MCF 10A (cell line): ENCODE measurements around the gene CPED1. TPM values are rescaled to one million over a fixed set of nuclear protein-coding genes. Genes with fewer than 3 reads are reported as not detected.
"Not testable (repeated sequence)": the region's sequence is repeated elsewhere in the genome, so short reads cannot be mapped to it uniquely, and the experiment has no call there.

Experiments
- BruUV-seq: library from RNA; stranded (reverse); fragments of 400-500 nt; replicated peaks from 2 replicates; lab custom pipeline; 2021; lab: Mats Ljungman, UMichigan
- CTCF ChIA-PET: fragments of 300-600 bp; sonication (Branson Sonifier 250); formaldehyde crosslinking; extraction: SDS; loops from one replicate; lab custom pipeline; 2021; ENCODE audit warnings: antibody characterized with exemption, inconsistent platforms; lab: Yijun Ruan, JAX
- POLR2A ChIA-PET: fragments of 300-600, 350-650 bp; sonication (Branson Sonifier 250); formaldehyde crosslinking; extraction: SDS; loops from one replicate; lab custom pipeline; 2020; ENCODE audit warnings: antibody characterized with exemption, inconsistent platforms; lab: Yijun Ruan, JAX
- DNase-seq: peaks from one replicate; pipeline ENCODE4 v3.0.0-alpha.2; 2018; ENCODE audit not compliant: unreplicated experiment
- H3K27ac Mint-ChIP-seq: one replicate; pipeline ENCODE4 v1.8.0; 2022; ENCODE audit warnings: mild to moderate bottlenecking, low read depth, mixed read lengths; ENCODE audit not compliant: unreplicated experiment
- H3K27me3 Mint-ChIP-seq: one replicate; pipeline ENCODE4 v1.8.0; 2022; ENCODE audit warnings: mixed read lengths; ENCODE audit not compliant: insufficient read depth, unreplicated experiment
- H3K36me3 Mint-ChIP-seq: one replicate; pipeline ENCODE4 v1.8.0; 2022; ENCODE audit warnings: mild to moderate bottlenecking, moderate library complexity, mixed read lengths; ENCODE audit not compliant: insufficient read depth, unreplicated experiment
- H3K4me1 Mint-ChIP-seq: one replicate; pipeline ENCODE4 v1.8.0; 2022; ENCODE audit warnings: mixed read lengths; ENCODE audit not compliant: insufficient read depth, unreplicated experiment
- H3K4me3 Mint-ChIP-seq: one replicate; pipeline ENCODE4 v1.8.0; 2022; ENCODE audit warnings: mild to moderate bottlenecking, moderate library complexity, mixed read lengths; ENCODE audit not compliant: unreplicated experiment
- H3K9me3 Mint-ChIP-seq: one replicate; pipeline ENCODE4 v1.8.0; 2022; ENCODE audit warnings: mixed read lengths; ENCODE audit not compliant: unreplicated experiment
- intact Hi-C: fragments of 100-400 bp; cut with micrococcal nuclease; formaldehyde crosslinking; loops from 2 replicates; pipeline ENCODE4 v1.14.1; 2022
- total RNA-seq: library from RNA; stranded (reverse); gene quantifications from 2 replicates; pipeline ENCODE4 v1.2.3, GENCODE V29; 2022
- TF ChIP-seq, protein P1 (sequence below): fragments of 200-600 bp; IDR thresholded peaks from one replicate; pipeline ENCODE4 v1.8.0; 2022; ENCODE audit warnings: antibody characterized with exemption, mild to moderate bottlenecking; ENCODE audit not compliant: unreplicated experiment

Gene CPED1
- total RNA-seq, 1 experiment from 2014 or later, result not detected

DNA sequence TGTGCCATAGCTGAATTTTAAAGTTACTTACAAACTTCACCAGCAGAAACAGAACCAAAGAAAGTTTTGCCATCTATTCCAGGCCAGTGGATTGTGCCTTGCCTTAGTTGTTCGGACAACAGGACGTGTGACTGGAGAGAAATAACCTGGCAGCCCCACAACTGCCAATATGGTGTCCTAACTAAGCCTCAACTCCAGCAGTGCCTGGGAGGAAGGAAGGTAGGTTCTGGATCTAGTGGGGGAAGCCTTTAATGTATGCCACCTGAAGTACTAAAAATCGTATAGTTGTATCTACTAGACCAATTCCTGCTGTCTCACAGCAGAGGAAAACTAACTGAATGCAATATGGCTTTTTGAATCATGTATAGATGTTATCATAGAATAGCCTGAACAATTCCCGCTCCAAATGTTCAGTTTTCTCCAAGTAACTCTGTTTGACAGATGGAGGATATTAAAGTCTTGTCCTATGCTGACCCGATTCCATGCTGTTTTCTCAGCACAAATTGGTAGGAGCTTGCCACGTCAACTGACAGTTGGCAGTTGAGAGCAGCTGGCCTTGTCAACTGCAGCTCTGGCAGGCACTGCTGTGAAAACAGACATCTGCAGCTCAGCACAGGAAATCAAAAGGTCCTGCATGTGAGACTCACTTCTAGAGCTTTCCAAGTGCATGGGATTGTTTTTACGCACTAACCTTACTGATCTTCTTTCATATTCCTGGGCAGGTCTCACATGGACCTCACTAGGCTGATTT, 255.8 kb downstream of the CPED1 start:
- H3K4me1 Mint-ChIP-seq, result no peaks in the 10 kb centered on the region
- no peaks in the 10 kb centered on the region for H3K36me3 Mint-ChIP-seq
- no peak for DNase-seq
- no TSS peak for BruUV-seq
- H3K9me3 Mint-ChIP-seq, result no peaks in the 10 kb centered on the region
- peaks cover 12% of the 10 kb centered on the region for H3K27me3 Mint-ChIP-seq
- intact Hi-C loops, result no loop called here
- no peak overlapping the region for H3K4me3 Mint-ChIP-seq
- CTCF ChIA-PET, result no interaction called here
- POLR2A ChIA-PET, result no interaction called here
- no peak overlapping the region for H3K27ac Mint-ChIP-seq
- TF ChIP-seq, protein P1, sequence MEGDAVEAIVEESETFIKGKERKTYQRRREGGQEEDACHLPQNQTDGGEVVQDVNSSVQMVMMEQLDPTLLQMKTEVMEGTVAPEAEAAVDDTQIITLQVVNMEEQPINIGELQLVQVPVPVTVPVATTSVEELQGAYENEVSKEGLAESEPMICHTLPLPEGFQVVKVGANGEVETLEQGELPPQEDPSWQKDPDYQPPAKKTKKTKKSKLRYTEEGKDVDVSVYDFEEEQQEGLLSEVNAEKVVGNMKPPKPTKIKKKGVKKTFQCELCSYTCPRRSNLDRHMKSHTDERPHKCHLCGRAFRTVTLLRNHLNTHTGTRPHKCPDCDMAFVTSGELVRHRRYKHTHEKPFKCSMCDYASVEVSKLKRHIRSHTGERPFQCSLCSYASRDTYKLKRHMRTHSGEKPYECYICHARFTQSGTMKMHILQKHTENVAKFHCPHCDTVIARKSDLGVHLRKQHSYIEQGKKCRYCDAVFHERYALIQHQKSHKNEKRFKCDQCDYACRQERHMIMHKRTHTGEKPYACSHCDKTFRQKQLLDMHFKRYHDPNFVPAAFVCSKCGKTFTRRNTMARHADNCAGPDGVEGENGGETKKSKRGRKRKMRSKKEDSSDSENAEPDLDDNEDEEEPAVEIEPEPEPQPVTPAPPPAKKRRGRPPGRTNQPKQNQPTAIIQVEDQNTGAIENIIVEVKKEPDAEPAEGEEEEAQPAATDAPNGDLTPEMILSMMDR, result no peak

DNA sequence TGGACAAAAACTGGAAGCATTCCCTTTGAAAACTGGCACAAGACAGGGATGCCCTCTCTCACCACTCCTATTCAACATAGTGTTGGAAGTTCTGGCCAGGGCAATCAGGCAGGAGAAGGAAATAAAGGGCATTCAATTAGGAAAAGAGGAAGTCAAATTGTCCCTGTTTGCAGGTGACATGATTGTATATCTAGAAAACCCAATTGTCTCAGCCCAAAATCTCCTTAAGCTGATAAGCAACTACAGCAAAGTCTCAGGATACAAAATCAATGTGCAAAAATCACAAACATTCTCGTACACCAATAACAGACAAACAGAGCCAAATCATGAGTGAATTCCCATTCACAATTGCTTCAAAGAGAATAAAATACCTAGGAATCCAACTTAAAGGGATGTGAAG, 262.9 kb downstream of the CPED1 start:
- H3K4me1 Mint-ChIP-seq, DNase-seq, H3K36me3 Mint-ChIP-seq, intact Hi-C loops, CTCF ChIA-PET, H3K27ac Mint-ChIP-seq, H3K9me3 Mint-ChIP-seq, POLR2A ChIA-PET, H3K4me3 Mint-ChIP-seq, H3K27me3 Mint-ChIP-seq, BruUV-seq: not testable (repeated sequence)

DNA sequence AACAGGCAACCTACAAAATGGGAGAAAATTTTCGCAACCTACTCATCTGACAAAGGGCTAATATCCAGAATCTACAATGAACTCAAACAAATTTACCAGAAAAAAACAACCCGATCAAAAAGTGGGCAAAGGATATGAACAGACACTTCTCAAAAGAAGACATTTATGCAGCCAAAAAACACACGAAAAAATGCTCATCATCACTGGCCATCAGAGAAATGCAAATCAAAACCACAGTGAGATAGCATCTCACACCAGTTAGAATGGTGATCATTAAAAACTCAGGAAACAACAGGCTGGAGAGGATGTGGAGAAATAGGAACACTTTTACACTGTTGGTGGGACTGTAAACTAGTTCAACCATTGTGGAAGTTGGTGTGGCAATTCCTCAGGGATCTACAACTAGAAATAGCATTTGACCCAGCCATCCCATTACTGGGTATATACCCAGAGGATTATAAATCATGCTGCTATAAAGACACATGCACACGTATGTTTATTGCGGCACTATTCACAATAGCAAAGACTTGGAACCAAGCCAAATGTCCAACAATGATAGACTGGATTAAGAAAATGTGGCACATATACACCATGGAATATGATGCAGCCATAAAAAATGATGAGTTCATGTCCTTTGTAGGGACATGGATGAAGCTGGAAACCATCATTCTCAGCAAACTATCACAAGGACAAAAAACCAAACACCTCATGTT, 264.2 kb downstream of the CPED1 start:
- H3K4me1 Mint-ChIP-seq, H3K36me3 Mint-ChIP-seq, H3K27me3 Mint-ChIP-seq, H3K27ac Mint-ChIP-seq, H3K9me3 Mint-ChIP-seq, POLR2A ChIA-PET, intact Hi-C loops, H3K4me3 Mint-ChIP-seq, CTCF ChIA-PET, BruUV-seq, DNase-seq: not testable (repeated sequence)

DNA sequence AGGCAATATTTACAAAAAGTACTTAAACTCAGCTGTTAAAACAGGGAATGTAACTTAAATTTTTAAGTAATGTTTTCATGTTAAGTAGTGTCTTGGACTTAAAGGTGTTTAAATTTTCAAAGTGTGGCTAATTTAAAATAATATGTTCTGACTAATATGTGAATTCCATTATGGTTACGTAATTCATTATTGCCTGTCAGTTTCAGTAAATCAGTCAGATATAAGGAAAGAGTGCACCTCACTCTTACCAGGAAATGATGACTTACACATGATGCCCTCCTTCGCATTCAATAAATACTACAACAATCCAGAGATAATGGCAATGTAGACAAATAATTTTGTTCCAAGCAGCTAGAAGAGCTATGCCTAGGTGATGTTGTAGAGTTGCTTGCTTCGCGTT, 271.3 kb downstream of the CPED1 start:
- no peak overlapping the region for H3K4me3 Mint-ChIP-seq
- no peaks in the 10 kb centered on the region for H3K9me3 Mint-ChIP-seq
- ChIA-PET CTCF (no interaction called here), POLR2A (no interaction called here)
- peak; percentile 31 for DNase-seq
- no peaks in the 10 kb centered on the region for H3K4me1 Mint-ChIP-seq
- intact Hi-C loops, result no loop called here
- TF ChIP-seq, protein P1, result no peak
- no TSS peak for BruUV-seq
- peaks cover 5% of the 10 kb centered on the region for H3K27me3 Mint-ChIP-seq
- no peak overlapping the region for H3K27ac Mint-ChIP-seq
- H3K36me3 Mint-ChIP-seq, result no peaks in the 10 kb centered on the region
